Measurements from ENCODE around the gene ZNF41. TPM values are rescaled to one million over a fixed set of nuclear protein-coding genes. Genes with fewer than 3 reads are reported as not detected.

The ZNF41 gene
- total RNA-seq, 4 donors from 2014 or later: 5.5 to 11.3 (median 6.5) TPM

GRCh38 chrX:47430925-47431324, 52.1 kb downstream of the ZNF41 start:
- Histone ChIP-seq H3K4me3 (no peak overlapping the region), H3K9me3 (no peaks in the 10 kb centered on the region), H3K4me1 (no peaks in the 10 kb centered on the region), H3K27me3 (no peaks in the 10 kb centered on the region), H3K36me3 (no peaks in the 10 kb centered on the region), H3K27ac (no peak overlapping the region)
- no peak for DNase-seq (ENCODE audit: low spot score in 2 of 2)
- TF ChIP-seq POLR2AphosphoS5 (IDR thresholded peaks at IDR 0.05) (no peak), CTCF (IDR thresholded peaks at IDR 0.05) (no peak), EP300 (IDR thresholded peaks at IDR 0.05) (no peak)
- 84% methylated on average over 5 of the region's 5 CpGs for WGBS

- Histone ChIP-seq H3K36me3 (no peaks in the 10 kb centered on the region), H3K27ac (no peak overlapping the region), H3K4me1 (no peaks in the 10 kb centered on the region), H3K27me3 (no peaks in the 10 kb centered on the region), H3K9me3 (no peaks in the 10 kb centered on the region), H3K4me3 (no peak overlapping the region)
- TF ChIP-seq CTCF (IDR thresholded peaks at IDR 0.05): no peak
- no peak for TF ChIP-seq POLR2AphosphoS5 (IDR thresholded peaks at IDR 0.05)
- no peak for TF ChIP-seq POLR2A (IDR thresholded peaks at IDR 0.05)
- TF ChIP-seq EP300 (IDR thresholded peaks at IDR 0.05): no peak
- no peak for DNase-seq (ENCODE audit: low spot score in 2 of 2)
- 72% methylated on average over 2 of the region's 2 CpGs for WGBS
Observed at GRCh38 chrX:47422444-47422843, 60.6 kb downstream of the ZNF41 start.

- Histone ChIP-seq H3K9me3 (no peaks in the 10 kb centered on the region), H3K4me1 (no peaks in the 10 kb centered on the region), H3K4me3 (no peak overlapping the region), H3K27ac (no peak overlapping the region), H3K27me3 (no peaks in the 10 kb centered on the region), H3K36me3 (no peaks in the 10 kb centered on the region)
- TF ChIP-seq POLR2AphosphoS5 (IDR thresholded peaks at IDR 0.05) (no peak), POLR2A (IDR thresholded peaks at IDR 0.05) (no peak), EP300 (IDR thresholded peaks at IDR 0.05) (no peak), CTCF (IDR thresholded peaks at IDR 0.05) (no peak)
- DNase-seq (ENCODE audit: low spot score in 2 of 2): no peak
- WGBS: 47% methylated on average over 5 of the region's 5 CpGs
Observed at GRCh38 chrX:47420962-47421361, 62.1 kb downstream of the ZNF41 start.

- DNase-seq (ENCODE audit: low spot score in 2 of 2): no peak
- no peaks in the 10 kb centered on the region for H3K9me3 ChIP-seq
- no peaks in the 10 kb centered on the region for H3K36me3 ChIP-seq
- no peak overlapping the region for H3K4me3 ChIP-seq
- H3K27ac ChIP-seq: no peak overlapping the region
- no peaks in the 10 kb centered on the region for H3K4me1 ChIP-seq
- H3K27me3 ChIP-seq: no peaks in the 10 kb centered on the region
- 83% methylated on average over 4 of the region's 4 CpGs for WGBS
- TF ChIP-seq POLR2AphosphoS5 (IDR thresholded peaks at IDR 0.05) (no peak), CTCF (IDR thresholded peaks at IDR 0.05) (no peak), POLR2A (IDR thresholded peaks at IDR 0.05) (no peak), EP300 (IDR thresholded peaks at IDR 0.05) (no peak)
Observed at GRCh38 chrX:47420265-47420664, 62.8 kb downstream of the ZNF41 start.

GRCh38 chrX:47413179-47413594, 69.8 kb downstream of the ZNF41 start:
- Histone ChIP-seq H3K4me3 (no peak overlapping the region), H3K4me1 (no peaks in the 10 kb centered on the region), H3K36me3 (no peaks in the 10 kb centered on the region), H3K27me3 (no peaks in the 10 kb centered on the region), H3K27ac (no peak overlapping the region), H3K9me3 (no peaks in the 10 kb centered on the region)
- WGBS: 82% methylated on average over 8 of the region's 8 CpGs
- TF ChIP-seq POLR2AphosphoS5 (IDR thresholded peaks at IDR 0.05) (no peak), CTCF (IDR thresholded peaks at IDR 0.05) (no peak)
- no peak for DNase-seq (ENCODE audit: low spot score in 2 of 2)

Other genes starting within 250 kb of the ZNF41 start
- gene ZNF157, start 112.6 kb downstream of the ZNF41 start, total RNA-seq: under 1 TPM in 2 of 4 donors, not detected in 2; 0.18 to 0.40 TPM
- 10 to 100 TPM; 32.4 to 60.0 (median 42.2) TPM for gene ARAF, start 78.0 kb upstream of the ZNF41 start, total RNA-seq
- 10 to 100 TPM; 37.7 to 94.2 (median 69.2) TPM for gene TIMP1, start 99.2 kb upstream of the ZNF41 start, total RNA-seq
- 1 to 10 TPM in 1 of 4 donors, under 1 TPM in 2, not detected in 1; 0.34 to 2.2 (median 0.89) TPM for gene SYN1, start 136.6 kb upstream of the ZNF41 start, total RNA-seq
- gene CFP, start 146.7 kb upstream of the ZNF41 start, total RNA-seq: 1 to 10 TPM; 1.1 to 4.5 (median 2.4) TPM
- gene ELK1, start 167.3 kb upstream of the ZNF41 start, total RNA-seq: 10 to 100 TPM; 18.3 to 32.1 (median 29.8) TPM
- 100 to 1,000 TPM in 3 of 4 donors, 10 to 100 TPM in 1; 82.6 to 127 (median 118) TPM for gene UXT, start 176.0 kb upstream of the ZNF41 start, total RNA-seq